DOHH2 (cell line): ENCODE measurements around the gene DOCK9.

Experiments used
- EZH2phosphoT487 ChIP-seq: fragments of 200-600 bp; sonication (generic); IDR thresholded peaks from 2 replicates; pipeline ENCODE4 v1.6.1; 2017; ENCODE audit warnings: borderline replicate concordance, mild to moderate bottlenecking, antibody characterized with exemption, low read length, moderate library complexity, mixed read lengths
- TF ChIP-seq, protein P1 (sequence below): fragments of 200-600 bp; sonication (generic); IDR thresholded peaks from one replicate; pipeline ENCODE4 v1.5.1; 2014; ENCODE audit warnings: antibody characterized with exemption, mild to moderate bottlenecking, low read depth, low read length; ENCODE audit not compliant: poor library complexity, severe bottlenecking

- TF ChIP-seq, protein P1, sequence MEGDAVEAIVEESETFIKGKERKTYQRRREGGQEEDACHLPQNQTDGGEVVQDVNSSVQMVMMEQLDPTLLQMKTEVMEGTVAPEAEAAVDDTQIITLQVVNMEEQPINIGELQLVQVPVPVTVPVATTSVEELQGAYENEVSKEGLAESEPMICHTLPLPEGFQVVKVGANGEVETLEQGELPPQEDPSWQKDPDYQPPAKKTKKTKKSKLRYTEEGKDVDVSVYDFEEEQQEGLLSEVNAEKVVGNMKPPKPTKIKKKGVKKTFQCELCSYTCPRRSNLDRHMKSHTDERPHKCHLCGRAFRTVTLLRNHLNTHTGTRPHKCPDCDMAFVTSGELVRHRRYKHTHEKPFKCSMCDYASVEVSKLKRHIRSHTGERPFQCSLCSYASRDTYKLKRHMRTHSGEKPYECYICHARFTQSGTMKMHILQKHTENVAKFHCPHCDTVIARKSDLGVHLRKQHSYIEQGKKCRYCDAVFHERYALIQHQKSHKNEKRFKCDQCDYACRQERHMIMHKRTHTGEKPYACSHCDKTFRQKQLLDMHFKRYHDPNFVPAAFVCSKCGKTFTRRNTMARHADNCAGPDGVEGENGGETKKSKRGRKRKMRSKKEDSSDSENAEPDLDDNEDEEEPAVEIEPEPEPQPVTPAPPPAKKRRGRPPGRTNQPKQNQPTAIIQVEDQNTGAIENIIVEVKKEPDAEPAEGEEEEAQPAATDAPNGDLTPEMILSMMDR: no peak
- TF ChIP-seq EZH2phosphoT487: no peak
Observed at GRCh38 chr13:98755116-98755515, 222.7 kb downstream of the DOCK9 start.
